ENCODE data around the gene FLACC1.

GRCh38 chr2:201360256-201360655, 3.1 kb upstream of the FLACC1 start:
- TF ChIP-seq POLR2A (IDR thresholded peaks at IDR 0.05), result no peak
- TF ChIP-seq CTCF (IDR thresholded peaks at IDR 0.05), result no peak
